ENCODE data around the gene PRKAA1.

Gene PRKAA1

DNA sequence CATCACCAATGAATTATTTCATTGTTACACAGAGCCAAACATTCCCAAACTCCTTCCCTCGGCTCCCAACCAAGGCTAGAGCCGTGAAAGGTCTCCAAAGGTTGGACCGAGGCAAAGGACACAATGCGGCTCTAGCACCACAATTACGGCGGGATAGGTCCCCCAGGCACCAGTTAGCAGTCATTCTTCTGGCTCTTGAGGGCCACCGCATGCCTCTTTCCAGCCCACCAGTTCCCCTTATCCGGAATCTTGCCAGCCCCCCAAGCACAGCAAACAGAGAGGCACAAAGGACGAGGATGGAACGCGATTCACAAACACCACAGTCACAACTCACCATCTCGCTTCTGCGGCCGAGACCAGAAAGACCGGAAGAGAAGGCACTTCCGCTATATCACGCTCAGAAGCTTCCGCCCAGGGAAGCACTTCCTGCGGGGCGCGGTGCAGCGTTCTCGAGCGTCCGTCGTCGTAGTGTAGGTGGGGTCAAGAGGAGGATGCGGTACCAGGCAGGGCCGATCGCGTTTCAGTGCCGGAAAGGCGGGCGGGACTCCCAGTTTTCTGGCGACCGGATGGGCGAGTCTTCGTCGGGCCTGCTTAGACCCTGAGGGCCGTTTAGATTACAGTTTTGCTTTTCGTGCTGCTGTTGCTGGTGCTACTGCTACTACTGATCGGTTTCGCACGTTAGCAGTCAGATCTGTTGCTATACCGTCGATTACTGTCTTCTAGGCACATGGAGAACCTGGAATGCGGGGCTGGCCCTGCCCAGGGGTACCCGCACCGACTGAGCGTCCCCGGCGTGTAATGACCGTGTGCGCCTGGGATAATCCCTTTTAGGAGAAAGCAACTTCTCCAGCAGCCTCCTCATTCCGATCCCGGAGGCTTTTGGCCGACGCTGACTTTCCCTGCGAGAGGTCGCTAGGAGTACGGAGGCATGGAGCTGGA lies 36.9 kb upstream of the PRKAA1 start, which contains the start of gene RPL37:
RPL37 (minus strand) TSS at position 374 of the 939 bp plus-strand sequence; CDS start at position 337, 37 bp downstream.
- DNase-seq (ENCODE audit: extremely low read depth, low read depth): peak; percentile 94
- TF ChIP-seq, protein P1, sequence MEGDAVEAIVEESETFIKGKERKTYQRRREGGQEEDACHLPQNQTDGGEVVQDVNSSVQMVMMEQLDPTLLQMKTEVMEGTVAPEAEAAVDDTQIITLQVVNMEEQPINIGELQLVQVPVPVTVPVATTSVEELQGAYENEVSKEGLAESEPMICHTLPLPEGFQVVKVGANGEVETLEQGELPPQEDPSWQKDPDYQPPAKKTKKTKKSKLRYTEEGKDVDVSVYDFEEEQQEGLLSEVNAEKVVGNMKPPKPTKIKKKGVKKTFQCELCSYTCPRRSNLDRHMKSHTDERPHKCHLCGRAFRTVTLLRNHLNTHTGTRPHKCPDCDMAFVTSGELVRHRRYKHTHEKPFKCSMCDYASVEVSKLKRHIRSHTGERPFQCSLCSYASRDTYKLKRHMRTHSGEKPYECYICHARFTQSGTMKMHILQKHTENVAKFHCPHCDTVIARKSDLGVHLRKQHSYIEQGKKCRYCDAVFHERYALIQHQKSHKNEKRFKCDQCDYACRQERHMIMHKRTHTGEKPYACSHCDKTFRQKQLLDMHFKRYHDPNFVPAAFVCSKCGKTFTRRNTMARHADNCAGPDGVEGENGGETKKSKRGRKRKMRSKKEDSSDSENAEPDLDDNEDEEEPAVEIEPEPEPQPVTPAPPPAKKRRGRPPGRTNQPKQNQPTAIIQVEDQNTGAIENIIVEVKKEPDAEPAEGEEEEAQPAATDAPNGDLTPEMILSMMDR (IDR thresholded peaks at IDR 0.05; ENCODE audit: low read depth, low read length): no peak

DNA sequence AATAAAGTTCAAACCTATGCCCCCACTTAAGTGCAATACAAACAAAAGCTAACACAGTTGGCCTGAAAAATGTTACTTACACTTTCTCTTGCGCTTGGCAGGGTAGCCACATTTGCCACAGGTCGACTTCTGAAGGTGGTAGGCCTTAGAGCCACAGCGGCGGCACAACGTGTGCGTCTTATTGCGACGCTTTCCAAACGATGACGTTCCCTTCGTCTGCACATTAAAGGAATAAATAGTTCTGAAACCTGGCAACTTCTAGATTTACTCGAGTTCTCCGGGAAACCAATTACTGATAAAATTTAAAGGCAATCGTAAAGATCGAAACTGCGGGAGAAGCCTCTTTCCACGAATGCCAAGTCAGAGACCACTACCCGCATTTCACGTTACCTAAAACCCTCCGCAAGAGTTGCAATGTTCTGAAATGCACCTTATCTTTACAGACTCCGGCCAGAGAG lies 36.2 kb upstream of the PRKAA1 start:
- DNase-seq (ENCODE audit: extremely low read depth, low read depth): no peak
- TF ChIP-seq, protein P1 (IDR thresholded peaks at IDR 0.05; ENCODE audit: low read depth, low read length): no peak

DNA sequence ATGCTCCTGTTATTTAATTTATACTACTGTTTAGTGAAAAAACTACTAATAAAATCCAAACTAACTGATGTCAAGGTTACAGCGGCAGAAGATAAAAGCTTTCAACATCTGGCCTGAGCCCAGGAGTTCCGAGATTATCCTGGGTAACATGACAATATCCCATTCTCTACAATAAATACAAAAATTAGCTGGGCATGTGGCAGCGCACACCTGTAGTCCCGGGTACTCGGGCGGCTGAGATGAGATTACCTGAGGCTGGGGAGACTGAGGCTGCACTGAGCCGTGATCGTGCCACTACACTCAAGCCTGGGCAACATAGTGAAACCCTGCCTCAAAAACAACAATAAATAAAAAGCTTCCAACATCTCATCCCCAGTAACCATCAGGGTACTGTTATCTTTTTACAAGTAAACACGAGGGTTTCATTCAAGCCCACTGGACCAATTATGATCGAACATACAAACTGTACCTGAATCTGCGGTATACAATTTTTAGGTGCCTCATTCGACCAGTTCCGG lies 35.6 kb upstream of the PRKAA1 start:
- TF ChIP-seq, protein P1 (IDR thresholded peaks at IDR 0.05; ENCODE audit: low read depth, low read length): no peak
- no peak for DNase-seq (ENCODE audit: extremely low read depth, low read depth)

DNA sequence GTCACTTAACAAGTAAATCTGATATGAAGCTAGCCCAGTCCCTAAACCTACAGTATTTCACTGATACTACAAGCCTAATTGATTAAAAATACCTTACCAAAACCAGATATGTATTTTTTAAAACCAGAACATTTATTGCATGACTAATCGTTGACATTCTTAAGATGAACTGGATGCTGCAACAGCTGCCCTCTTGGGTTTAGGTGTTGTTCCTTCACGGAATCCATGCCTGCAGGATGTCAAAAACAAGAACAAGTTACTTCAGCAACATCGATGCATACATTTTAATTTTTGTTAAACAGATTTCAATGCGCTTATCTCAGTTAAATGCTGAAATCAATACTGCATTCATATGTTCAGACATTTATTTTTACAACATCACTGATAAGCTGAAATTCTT lies 34.2 kb upstream of the PRKAA1 start:
- DNase-seq (ENCODE audit: extremely low read depth, low read depth): no peak

DNA sequence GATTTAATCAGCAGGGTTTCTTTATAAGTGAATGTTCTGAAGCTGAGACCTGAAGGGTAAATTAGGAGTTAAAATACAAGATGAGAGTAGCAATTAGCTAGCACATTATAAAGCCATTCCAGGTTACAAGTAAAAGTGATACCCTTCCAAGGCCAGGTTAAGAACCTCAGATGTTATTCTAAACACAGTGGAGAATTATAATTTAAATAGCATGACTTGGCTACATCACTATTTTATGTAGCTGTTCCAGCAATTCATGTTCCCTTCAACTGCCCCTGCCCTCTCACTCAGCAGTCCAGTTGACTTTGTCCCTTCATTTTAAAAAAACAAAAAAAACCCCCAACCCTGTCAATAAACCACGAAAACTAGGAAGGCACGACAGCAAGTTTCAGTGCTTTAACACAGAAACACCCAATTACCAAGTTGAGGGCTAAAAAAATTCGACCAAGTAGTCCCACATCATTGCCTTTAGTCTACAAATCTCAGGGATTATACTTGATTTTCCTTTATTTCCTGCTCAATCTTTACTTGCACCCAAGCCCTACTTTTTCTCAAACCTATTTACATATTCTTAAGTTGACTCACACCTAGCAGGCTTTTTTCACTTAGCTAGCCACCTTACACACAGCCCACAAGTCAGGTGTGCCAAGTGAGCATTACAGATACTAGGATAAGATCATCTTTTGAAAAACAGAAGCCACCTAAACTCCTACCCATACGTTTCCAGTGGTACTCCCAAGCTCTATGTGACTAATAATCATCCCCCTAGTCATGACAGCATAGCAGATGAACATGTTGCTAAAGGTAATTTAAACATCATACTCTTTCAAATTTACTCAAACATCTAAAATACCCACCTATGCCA lies 33.4 kb upstream of the PRKAA1 start:
- DNase-seq (ENCODE audit: extremely low read depth, low read depth): no peak

More for the DNA sequence above, 34.2 kb upstream of the PRKAA1 start:
- TF ChIP-seq, protein P1 (IDR thresholded peaks at IDR 0.05; ENCODE audit: low read depth, low read length): no peak

DNA sequence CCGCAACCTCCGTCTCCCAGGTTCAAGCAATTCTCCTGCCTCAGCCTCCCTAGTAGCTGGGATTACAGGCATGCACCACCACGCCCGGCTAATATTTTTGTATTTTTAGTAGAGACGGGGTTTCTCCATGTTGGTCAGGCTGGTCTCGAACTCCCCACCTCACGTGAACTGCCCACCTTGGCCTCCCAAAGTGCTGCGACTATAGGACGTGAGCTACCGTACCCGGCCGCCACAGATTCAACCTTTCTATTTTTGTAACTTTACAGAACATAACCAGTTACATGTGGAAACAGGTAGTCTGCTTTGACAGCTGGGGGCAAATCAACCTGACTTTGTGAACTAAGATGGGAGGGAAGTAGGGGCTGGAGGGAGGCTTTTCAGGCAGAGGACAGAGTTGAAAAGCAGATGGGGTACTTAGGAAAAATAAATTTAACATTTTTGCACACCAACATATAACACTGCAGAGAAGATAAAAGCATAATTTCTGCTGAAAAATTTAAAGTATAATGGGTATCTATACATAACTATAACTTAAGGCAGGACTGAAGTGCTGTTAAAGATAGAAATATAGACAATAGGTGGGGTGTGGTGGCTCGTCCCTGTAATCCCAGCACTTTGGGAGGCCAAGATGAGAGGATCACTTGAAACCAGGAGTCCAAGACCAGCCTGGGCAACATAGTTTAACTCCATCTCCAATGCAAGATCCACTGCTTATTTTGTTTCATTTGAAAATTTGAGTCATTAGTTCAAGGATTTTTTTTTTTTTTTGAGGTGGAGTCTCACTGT lies 31.8 kb upstream of the PRKAA1 start:
- TF ChIP-seq, protein P1 (IDR thresholded peaks at IDR 0.05; ENCODE audit: low read depth, low read length): no peak
- DNase-seq (ENCODE audit: extremely low read depth, low read depth): no peak

More for the DNA sequence above, 33.4 kb upstream of the PRKAA1 start:
- TF ChIP-seq, protein P1 (IDR thresholded peaks at IDR 0.05; ENCODE audit: low read depth, low read length): no peak
